CD4-positive, alpha-beta T cell treated with Interleukin-1 beta for 1 hour (primary cell): ENCODE data around the gene OR5C1.
A peak's percentile ranks its signal among the peaks of the same experiment; 100 is the strongest.
"Not testable (repeated sequence)": the region's sequence is repeated elsewhere in the genome, so short reads cannot be mapped to it uniquely, and the experiment has no call there.

Experiments used
- DNase-seq, 2 donors: peaks; one replicate each; pipeline ENCODE4 v3.0.0-alpha.2; 2020 to 2022

The OR5C1 gene

GRCh38 chr9:122788831-122789230, at the start of gene OR5C1:
OR5C1 (plus strand) TSS chr9:122788933; CDS start chr9:122788933, 0 bp downstream.
- DNase-seq: no peak

- no peak for DNase-seq
These were observed 46.7 kb upstream of the OR5C1 start, which contains the start of gene OR1L6 for GRCh38 chr9:122742003-122742402. OR1L6 (plus strand) TSS chr9:122742303; CDS start chr9:122749848, 7,545 bp downstream.

GRCh38 chr9:122754825-122755224, 33.9 kb upstream of the OR5C1 start:
- no peak for DNase-seq

- no peak for DNase-seq
These were observed 20.9 kb upstream of the OR5C1 start for GRCh38 chr9:122767817-122768216.

GRCh38 chr9:122777052-122777451, 11.7 kb upstream of the OR5C1 start:
- DNase-seq: no peak

- no peak for DNase-seq
These were observed 10.7 kb upstream of the OR5C1 start for GRCh38 chr9:122777935-122778627.

GRCh38 chr9:122779181-122779580, 9.6 kb upstream of the OR5C1 start:
- DNase-seq: no peak

GRCh38 chr9:122780026-122780425, 8.7 kb upstream of the OR5C1 start:
- DNase-seq: no peak

- no peak for DNase-seq
These were observed 7.1 kb upstream of the OR5C1 start for GRCh38 chr9:122781671-122782070.

GRCh38 chr9:122785269-122785668, 3.5 kb upstream of the OR5C1 start:
- no peak for DNase-seq

GRCh38 chr9:122786338-122786737, 2.4 kb upstream of the OR5C1 start:
- no peak for DNase-seq

GRCh38 chr9:122789256-122790046, 718 bp downstream of the OR5C1 start:
- no peak for DNase-seq

- no peak for DNase-seq
These were observed 3.3 kb downstream of the OR5C1 start for GRCh38 chr9:122791872-122792669.

GRCh38 chr9:122797316-122798063, 8.8 kb downstream of the OR5C1 start:
- no peak for DNase-seq

GRCh38 chr9:122800066-122801060, 11.6 kb downstream of the OR5C1 start, which contains the start of gene OR1K1:
OR1K1 (plus strand) TSS chr9:122800123; CDS start chr9:122800123, 0 bp downstream.
- DNase-seq: no peak

- DNase-seq: no peak
These were observed 17.9 kb downstream of the OR5C1 start for GRCh38 chr9:122806661-122807060.

GRCh38 chr9:122807271-122807900, 18.7 kb downstream of the OR5C1 start:
- DNase-seq: no peak

GRCh38 chr9:122808141-122808540, 19.4 kb downstream of the OR5C1 start:
- DNase-seq: no peak

GRCh38 chr9:122809261-122809660, 20.5 kb downstream of the OR5C1 start:
- not testable (repeated sequence) for DNase-seq

GRCh38 chr9:122810306-122810946, 21.7 kb downstream of the OR5C1 start:
- peak; percentile 74 to 78 for DNase-seq
